ENCODE measurements around the gene MPIG6B.
A peak's percentile ranks its signal among the peaks of the same experiment; 100 is the strongest.

Gene MPIG6B

DNA sequence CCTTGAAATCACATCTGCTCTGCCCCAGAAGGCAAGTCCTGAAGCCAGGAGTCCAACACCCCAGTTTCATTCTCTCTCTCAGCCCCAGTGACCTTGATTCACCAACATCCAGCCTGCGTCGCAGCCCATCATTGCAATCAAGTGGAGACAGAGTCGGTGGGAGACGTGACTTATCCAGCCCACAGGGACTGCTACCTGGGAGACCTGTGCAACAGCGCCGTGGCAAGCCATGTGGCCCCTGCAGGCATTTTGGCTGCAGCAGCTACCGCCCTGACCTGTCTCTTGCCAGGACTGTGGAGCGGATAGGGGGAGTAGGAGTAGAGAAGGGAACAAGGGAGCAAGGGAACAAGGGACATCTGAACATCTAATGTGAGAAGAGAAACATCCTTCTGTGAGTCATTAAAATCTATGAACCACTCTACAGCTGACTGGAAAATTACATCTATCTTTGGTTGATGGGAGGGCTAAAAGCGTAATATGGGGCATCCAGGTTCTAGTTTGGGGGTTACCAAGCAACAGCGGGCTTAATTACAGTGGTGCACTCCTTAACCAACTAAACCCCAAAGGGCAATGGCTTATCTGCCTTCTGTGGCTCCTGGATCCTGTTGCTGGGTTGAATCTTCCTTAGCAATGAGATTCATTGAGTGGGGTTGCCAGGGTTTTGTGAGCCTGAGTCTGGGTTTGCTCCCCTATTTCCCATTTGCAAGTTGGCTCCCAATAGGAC is 5.5 kb upstream of the MPIG6B start:
- DNase-seq (ENCODE audit: low read depth, low spot score): no peak
- no peak overlapping the region for H3K4me3 ChIP-seq (ENCODE audit: low read length)

DNA sequence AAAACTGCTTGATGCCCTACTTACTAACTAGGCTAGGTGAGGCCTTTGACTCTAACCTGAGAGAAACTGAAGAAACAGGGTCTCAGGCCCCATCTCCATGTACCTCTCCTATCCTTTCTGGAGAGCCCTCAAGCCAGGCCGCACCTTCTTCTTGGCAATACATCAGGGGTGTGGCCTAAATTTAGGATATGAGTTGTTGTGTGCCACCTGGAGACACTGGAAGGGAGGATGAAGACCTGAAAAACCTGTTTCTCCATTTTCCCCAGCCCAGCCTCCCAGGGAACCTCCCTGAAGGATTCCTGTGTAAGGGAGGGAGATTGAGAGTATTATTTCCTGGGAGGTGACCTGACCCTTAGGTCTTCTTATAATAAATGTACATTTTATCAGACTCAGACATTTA is 4.9 kb upstream of the MPIG6B start:
- DNase-seq (ENCODE audit: low read depth, low spot score): no peak
- no peak overlapping the region for H3K4me3 ChIP-seq (ENCODE audit: low read length)

DNA sequence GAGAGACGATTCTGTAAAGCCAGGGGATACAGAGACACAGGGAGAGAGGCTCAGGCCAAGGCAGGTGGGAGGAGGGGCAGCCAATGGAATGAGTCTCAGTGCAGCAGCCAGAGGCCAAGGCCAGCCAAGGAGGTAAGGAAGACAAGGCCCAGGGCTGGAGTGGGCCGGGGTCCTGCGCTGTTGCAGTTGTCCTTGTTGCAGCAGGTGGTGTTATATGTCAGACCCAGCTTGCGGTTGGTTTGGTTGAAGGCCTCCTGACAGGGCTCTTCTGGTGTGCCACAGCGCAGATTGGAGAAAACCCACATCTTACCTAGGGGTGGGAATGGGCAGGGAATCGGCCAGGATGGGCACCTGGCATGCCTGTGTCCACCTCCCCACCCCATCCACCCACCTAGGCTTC is 4.2 kb upstream of the MPIG6B start:
- DNase-seq (ENCODE audit: low read depth, low spot score): no peak
- no peak overlapping the region for H3K4me3 ChIP-seq (ENCODE audit: low read length)

DNA sequence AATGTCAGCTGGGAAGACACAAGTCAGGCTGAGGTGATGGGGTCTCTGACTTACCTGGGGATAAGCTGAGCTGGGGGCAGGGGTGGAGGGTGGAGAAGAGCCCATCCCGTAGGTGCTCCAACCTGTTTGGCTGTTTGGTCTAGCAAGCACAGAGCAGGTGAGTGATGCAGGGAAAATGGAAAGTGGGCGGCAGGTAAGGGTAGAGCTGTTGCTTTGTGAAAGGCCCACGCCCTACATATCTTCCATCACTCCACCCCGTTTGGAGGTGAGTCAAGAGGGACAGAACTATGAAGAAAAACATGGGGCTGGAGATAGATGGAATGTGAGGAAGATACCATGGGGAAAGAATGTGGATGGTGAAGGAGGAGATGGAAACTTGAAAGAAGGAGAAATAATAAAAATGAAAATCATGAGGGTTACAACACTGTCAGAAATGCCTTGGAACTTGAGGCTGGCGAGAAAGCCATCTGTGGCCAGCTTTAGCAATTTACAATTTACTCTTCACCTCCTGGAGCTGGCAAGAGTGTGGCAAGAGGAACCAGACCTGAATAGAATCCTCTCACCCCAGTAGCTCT is 2.9 kb upstream of the MPIG6B start:
- no peak overlapping the region for H3K4me3 ChIP-seq (ENCODE audit: low read length)
- DNase-seq (ENCODE audit: low read depth, low spot score): no peak

DNA sequence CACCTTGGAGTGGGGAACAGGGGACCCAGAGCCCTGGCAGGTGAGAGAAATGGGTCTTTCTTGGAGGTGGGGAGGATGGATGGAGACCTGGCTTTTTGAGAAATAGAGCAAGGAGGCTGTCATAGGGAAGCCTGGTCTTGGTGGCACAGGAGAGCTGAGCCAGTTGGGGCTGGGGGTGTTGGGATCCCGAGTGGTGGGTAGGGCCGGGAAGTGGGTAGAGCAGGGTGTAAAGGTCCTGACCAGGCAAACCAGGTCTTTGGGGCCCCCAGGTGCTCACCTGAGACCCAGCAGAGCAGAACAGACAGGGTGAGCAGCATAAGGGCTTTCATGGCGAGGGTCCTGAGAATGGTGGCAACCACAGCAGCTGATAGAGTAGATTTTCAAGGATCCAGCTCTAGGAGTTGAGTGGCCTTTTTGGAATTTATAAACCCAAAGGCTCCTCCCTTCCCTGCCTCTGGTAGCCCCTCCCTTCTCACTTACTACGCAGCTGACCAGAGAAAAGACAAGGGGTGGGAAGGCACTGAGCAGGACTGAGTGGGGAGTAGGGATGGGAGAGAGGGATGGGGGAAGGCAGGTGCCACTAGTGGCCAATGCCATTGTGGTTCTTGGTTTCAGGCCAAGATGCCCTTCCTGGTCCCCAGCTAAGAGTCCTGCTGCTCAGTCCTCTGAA is 1.7 kb upstream of the MPIG6B start, which contains the start of gene LY6G6C:
Gene LY6G6C, minus strand, starts transcription at position 396 of the 670 bp plus-strand sequence. Its CDS starts 67 bp downstream, at position 329.
- no peak within 1 kb of the TSS for H3K4me3 ChIP-seq (ENCODE audit: low read length)
- DNase-seq (ENCODE audit: low read depth, low spot score): no peak

DNA sequence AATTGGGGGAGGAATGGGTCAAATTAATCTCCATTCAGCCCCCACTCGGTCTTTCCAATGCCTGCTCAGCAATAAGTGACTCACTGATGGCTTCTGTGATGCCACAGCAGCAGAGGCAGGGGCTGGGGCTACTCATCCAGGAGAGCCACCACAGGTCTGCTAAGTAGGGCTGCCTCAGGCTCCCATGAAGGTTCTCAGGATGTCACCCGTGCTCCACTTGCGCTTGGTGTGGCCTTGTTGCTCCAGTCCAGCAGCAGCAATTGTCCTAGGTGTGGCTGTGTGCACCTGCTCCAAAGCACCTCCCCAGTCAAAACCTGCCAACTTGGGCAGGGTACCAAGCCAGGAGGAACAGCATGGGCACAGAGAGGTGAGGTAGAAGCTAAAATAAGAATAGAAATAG is 1.0 kb upstream of the MPIG6B start:
- no peak for DNase-seq (ENCODE audit: low read depth, low spot score)
- no peak overlapping the region for H3K4me3 ChIP-seq (ENCODE audit: low read length)

DNA sequence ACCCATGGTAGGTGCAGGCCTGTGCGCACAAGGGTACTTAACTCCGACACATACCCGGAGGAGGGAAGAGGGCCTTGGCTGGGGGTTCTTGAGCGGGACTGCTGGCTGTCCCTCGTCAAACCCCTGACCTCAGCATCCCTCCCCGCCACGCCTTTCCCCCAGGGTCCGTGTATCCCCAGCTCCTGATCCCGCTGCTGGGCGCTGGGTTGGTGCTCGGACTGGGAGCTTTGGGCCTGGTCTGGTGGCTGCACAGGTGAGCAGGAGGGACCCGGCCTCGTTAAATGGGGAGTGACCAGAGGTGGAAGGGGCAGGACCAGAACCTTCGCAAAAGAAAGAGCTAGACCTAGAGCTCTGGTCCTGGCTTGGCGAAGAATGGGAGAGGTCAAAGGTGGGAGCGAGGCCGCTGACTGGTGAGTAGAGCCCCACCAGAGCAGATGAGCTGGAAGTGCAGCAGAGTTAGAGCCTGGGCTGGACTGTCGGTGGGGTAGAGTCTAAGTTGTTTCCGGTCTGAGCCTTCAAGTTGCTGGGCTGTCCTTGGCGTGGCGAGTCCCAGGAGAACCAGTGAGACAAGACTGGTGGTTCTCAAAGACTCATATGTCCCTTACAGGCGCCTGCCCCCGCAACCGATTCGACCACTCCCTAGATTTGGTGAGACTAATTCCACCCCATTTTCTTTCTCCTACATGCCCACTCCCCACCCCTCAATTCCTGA is 963 bp downstream of the MPIG6B start:
- DNase-seq (ENCODE audit: low read depth, low spot score): no peak
- H3K4me3 ChIP-seq (ENCODE audit: low read length): no peak overlapping the region

DNA sequence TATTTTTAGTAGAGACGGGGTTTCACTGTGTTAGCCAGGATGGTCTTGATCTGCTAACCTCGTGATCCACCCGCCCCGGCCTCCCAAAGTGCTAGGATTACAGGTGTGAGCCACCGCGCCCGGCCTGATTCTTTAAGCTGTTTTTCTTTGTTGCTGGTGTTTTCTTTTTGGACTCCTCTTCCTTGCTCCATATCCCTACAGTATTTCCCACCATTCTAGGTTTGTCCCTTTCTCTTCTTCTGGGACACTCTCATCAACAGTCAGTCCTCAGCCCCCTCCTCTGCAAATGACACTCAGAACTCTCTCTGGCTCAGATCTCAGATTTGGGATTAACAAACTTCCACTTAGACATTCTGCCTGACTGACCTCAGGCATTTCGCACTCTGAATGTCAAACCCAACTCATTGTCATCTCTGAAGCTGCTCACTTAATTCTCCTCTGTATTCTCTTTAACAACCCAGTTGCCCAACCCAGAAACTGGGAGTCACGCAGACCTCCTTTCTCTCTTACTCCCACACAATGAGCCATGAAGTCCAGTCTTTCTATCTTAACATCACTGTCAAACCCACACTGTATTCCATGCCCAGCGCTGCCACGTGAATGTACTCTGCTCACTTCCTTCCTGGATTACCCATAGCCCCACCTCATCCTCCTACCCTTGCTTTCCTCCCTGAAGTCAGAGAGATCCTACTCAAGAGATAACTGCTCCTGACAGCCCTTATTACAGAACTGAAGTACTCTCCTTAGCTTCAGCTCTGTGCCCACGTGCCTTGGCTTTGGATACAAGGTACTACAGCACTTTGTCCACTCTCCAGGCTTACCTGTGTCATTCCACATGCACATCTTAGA is 2.6 kb downstream of the MPIG6B start:
- DNase-seq (ENCODE audit: low read depth, low spot score): no peak
- no peak overlapping the region for H3K4me3 ChIP-seq (ENCODE audit: low read length)

DNA sequence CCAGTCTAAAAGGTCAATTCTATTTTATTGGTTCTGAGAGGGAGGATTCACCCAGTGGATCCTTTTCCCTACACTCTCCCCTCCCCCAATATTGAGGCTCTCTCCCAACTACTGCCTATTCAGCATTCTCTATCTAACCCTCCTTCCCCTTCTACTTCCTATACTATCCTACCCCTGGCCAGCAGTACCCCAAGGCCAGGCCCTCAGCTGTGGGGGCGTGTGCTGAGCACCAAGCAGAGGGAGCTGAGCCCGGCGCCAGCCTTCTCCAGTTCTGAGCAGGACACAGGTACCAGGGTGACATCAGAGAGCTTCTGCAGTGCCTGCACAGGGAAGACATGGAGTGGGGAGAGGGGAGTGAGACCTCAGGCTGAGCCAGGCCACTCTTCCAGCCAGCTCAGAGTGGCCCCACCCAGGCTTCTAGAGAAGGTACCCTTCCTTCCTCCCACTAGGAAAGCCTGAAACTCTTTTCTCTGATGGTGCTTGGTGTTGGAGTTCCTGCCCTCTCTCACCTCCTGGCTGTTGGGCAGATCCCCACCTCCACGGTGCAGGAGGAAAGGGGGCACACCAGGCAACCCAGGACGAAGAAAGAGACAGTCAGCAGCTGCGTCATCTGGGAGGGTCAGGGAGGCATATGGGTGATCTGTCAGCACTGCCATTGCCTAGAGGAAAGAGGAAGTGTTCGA is 4.0 kb downstream of the MPIG6B start:
- H3K4me3 ChIP-seq (ENCODE audit: low read length): no peak overlapping the region
- DNase-seq (ENCODE audit: low read depth, low spot score): no peak

DNA sequence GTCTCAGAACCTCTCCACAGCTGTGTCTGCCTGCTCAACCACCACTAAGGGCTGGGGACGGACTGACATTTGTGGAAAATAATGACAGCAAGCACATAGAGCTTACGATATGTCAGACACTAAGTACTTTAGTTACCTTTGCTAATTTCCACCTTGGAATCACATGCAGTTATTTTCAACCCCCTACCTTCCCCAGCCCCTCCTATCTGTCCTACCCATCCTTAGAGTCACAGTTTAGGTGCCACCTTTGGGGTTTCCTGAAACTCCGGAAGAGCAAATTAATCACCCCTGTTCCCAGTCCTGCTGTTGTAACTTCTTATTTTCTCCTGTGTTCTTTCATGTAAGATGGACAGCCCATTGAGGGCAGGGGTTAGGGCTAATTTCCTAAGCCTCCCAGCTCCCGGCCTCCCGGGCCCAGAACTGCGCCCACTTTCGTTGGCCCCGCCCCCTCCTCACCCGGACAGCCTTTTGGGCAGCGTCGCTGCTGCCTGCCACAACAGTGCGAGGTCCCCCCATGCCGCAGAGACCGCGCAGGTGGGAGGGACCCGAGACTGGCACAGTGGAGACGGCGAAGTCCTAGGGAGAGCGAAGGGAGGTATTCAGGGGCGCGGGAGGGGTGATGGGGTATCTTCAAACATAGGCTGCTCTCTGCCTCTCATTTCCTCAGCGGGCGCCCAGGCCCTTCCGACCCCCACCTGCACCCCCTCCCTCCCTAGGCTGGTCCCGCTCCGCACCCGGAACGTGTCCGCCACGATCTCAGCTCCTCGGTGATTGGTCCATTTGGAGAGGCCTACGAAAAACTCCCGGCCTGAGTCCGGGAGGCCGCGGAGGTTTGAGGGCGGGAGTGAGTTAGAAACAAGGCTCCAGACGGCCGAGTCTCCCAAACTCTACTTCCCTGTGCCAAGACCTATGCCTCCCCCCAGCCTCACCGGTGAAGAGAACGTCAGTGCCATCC is 4.8 kb downstream of the MPIG6B start:
- peak; percentile 46 for DNase-seq (ENCODE audit: low read depth, low spot score)
- H3K4me3 ChIP-seq (ENCODE audit: low read length): no peak overlapping the region

DNA sequence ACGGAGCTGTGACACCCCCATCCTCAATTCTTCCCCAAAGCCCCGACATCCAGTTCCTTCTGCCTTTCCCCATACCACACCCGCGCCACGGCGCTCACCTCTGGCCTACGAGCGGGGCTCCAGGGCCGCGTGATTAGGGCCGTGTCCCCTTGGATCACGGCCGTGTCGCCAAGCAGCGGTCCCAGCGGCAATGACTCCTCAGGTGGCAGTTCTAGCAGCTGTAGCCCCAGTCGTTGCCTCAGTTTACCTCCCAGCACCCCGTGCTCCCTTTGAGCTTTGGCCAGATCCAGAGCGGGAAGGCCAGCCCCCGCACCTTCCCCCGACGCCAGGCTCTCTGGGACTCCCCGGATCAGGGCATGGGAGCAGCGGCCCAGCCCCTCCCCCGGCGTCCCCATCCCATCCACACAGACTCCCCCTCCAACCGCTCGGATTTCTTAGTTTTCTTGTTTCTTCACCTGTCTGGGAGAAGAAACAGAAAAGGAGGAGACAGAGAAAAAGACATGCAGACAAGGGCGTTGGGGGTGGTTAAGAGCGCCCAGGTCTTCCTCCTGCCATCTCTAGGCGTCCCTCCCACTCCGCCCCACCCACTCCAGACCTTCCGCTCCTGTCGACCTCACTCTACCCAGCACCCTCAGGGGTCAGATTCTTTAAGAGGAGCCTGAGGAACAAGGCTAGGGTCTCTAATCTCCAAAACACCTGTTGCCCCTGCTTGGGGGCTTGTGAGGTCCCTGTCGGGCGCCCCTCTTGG is 5.8 kb downstream of the MPIG6B start, which contains the start of gene DDAH2:
Gene DDAH2, minus strand, starts transcription at position 533 of the 748 bp plus-strand sequence. Its CDS starts 138 bp downstream, at position 395.
- no peak for DNase-seq (ENCODE audit: low read depth, low spot score)
- H3K4me3 ChIP-seq (ENCODE audit: low read length): peak within 1 kb of the TSS; percentile 62

DNA sequence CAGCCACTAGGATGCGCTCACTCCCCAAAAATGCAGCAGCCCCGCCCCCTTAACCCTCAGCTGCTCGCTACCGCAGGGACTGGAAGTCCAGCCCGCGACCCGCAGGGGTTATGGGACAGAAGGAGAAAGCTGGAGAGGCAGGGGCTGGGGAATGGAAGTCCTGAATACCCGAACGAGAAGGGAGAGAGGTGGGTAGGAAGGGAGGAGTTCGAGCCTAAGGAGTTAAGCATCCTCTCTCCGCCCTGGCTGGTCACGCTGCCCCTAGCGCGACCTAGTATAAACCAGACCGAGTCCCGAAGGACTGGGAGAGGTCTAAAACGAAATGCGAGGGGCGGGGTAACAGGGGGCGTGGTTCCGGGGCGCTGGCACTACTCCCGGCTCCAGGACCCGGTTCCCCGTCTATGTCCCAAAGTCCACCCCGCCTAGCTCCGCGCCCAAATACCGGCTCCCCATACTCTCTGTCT is 6.4 kb downstream of the MPIG6B start:
- peak overlapping the region; percentile 62 for H3K4me3 ChIP-seq (ENCODE audit: low read length)
- peak; percentile 70 for DNase-seq (ENCODE audit: low read depth, low spot score)

DNA sequence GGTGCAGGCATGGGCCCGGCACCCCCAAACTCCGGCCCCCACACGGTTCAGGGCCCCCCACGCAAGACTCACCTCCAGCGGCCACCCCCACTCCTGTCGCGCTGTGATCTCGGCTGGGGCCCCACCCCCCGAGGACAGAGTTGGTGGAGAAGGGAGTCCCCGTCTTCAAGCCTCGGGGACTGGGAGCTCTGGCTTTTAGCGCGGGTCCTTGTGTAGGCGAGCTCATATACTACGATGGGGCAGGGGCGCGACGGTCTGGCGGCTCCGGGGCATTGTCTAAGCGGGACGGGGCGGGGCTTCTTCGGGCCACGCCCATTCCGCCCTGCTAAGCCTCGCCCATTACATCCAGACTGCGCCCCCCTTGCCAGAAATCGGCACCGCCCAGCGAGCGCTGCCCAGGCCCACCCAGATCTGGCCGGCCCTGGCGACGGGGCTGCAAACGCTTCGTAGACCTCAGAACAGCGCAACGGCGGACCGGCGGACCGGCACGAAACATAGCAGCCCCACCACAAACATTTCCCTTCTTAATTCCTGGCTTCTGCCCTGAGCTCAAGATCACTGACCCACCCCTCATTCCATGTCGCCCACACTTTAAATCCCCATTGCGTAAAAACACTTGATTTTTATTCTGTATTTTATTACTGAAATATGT is 6.9 kb downstream of the MPIG6B start:
- H3K4me3 ChIP-seq (ENCODE audit: low read length): peak overlapping the region; percentile 62
- peak; percentile 73 for DNase-seq (ENCODE audit: low read depth, low spot score)

DNA sequence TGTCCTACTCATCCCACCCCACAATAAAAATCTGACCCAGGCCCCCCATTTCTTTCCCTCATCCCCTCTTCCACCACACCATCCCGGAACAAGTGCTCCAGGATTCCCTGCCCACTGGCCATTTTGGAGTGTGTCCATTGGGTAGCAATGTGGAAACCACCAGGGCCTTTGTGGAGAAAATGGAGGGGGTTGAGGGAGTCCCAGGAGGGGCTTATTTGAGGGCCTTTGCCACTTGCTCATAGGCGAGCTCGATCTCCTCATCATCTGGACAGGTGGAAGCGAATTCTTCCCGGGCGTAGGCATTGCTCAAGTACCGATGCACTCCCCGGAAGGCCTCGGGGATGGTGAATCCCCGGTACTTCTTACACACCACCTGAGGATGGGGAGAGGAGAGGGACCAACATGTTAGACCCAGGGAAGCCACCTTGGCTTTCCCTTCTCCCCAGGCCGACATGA is 7.5 kb downstream of the MPIG6B start:
- DNase-seq (ENCODE audit: low read depth, low spot score): no peak
- H3K4me3 ChIP-seq (ENCODE audit: low read length): no peak overlapping the region

DNA sequence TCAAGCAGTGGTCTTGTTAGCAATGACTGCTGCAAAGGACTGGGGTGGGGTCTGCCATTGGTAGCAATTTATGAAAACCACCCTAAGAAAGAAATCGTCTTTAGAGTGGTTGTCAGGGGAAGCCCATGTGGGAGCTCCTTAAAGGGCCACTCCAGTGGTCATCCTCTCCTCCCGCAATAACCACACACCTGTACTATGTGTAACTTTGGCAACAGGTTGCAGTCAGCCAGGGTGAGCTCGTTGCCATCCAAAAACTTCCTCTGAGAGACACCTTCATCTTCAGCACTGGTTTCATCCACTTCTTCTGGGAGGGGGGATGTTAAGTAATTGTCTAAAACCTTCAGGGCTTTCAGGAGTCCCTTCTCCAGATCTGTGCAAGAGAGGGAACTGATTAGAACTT is 8.9 kb downstream of the MPIG6B start:
- H3K4me3 ChIP-seq (ENCODE audit: low read length): no peak overlapping the region
- no peak for DNase-seq (ENCODE audit: low read depth, low spot score)

DNA sequence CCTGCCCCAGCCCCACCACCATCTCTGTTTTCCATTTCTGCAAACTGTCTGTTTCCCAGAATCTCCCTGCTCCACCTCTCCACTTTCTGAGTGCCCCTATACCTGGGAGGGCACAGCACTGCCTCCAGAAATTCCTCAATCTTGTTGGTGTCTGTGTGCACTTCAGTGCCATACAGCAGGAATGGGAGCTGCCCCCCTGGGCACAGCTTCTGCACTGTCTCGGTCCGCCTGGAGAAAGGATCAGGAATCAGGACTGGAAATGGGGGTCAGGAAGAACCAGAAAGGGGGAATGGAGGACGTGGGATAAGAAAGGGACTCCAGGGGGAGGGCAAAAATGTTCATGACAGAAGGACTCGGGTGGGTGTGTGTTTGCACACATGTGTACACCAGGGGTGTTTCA is 10.6 kb downstream of the MPIG6B start:
- no peak for DNase-seq (ENCODE audit: low read depth, low spot score)
- H3K4me3 ChIP-seq (ENCODE audit: low read length): no peak overlapping the region
